ENCODE measurements around the gene FGF7. TPM values are rescaled to one million over a fixed set of nuclear protein-coding genes. Genes with fewer than 3 reads are reported as not detected.

FGF7 gene, protein sequence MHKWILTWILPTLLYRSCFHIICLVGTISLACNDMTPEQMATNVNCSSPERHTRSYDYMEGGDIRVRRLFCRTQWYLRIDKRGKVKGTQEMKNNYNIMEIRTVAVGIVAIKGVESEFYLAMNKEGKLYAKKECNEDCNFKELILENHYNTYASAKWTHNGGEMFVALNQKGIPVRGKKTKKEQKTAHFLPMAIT
- not detected in 2 replicates for total RNA-seq (2021)
- long read RNA-seq: 0 reads

DNA sequence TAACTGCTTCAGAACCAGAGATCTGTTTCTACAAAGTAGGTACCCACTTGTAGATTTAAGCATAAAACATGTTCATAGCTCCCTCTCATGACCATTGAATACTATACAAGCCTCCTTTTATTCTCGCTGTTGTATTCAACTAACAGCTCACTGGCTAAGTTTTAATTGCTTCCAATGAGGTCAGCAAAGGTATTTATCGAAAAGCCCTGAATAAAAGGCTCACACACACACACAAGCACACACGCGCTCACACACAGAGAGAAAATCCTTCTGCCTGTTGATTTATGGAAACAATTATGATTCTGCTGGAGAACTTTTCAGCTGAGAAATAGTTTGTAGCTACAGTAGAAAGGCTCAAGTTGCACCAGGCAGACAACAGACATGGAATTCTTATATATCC, at the start of gene FGF7:
Gene FGF7 (plus strand): TSS at position 222 of the 400 bp plus-strand sequence. CDS start 1,056 bp downstream, outside the sequence.
- H3K9ac ChIP-seq (ENCODE audit: extremely low read depth, insufficient read length, low read length): no peak within 1 kb of the TSS
- TF ChIP-seq, protein P1, sequence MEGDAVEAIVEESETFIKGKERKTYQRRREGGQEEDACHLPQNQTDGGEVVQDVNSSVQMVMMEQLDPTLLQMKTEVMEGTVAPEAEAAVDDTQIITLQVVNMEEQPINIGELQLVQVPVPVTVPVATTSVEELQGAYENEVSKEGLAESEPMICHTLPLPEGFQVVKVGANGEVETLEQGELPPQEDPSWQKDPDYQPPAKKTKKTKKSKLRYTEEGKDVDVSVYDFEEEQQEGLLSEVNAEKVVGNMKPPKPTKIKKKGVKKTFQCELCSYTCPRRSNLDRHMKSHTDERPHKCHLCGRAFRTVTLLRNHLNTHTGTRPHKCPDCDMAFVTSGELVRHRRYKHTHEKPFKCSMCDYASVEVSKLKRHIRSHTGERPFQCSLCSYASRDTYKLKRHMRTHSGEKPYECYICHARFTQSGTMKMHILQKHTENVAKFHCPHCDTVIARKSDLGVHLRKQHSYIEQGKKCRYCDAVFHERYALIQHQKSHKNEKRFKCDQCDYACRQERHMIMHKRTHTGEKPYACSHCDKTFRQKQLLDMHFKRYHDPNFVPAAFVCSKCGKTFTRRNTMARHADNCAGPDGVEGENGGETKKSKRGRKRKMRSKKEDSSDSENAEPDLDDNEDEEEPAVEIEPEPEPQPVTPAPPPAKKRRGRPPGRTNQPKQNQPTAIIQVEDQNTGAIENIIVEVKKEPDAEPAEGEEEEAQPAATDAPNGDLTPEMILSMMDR (conservative IDR thresholded peaks at IDR 0.05): no peak; the same call in 2 of the 3 replicates
- no peak within 1 kb of the TSS for H3K23ac ChIP-seq (ENCODE audit: insufficient read length, low read depth, low read length)
- no peak within 1 kb of the TSS for H3K4me3 Mint-ChIP-seq
- no peaks in the 10 kb centered on the region; the same call in 1 of the 2 replicates for H3K4me1 ChIP-seq (ENCODE audit: insufficient read depth, low read length)
- H3K27ac ChIP-seq (ENCODE audit: insufficient read length, low read depth, low read length): no peak within 1 kb of the TSS
- H3K27me3 Mint-ChIP-seq (ENCODE audit: low read depth): no peaks in the 10 kb centered on the region
- H2BK120ac ChIP-seq (ENCODE audit: low read depth, low read length, poor library complexity, severe bottlenecking): no peak within 1 kb of the TSS
- H2BK20ac ChIP-seq (ENCODE audit: low read depth, low read length, poor library complexity, severe bottlenecking): no peak within 1 kb of the TSS
- no peaks in the 10 kb centered on the region for H3K23me2 ChIP-seq (ENCODE audit: insufficient read length, low read depth, low read length, poor library complexity, severe bottlenecking)
- H3K79me1 ChIP-seq (ENCODE audit: insufficient read depth, low read depth, low read length, poor library complexity, severe bottlenecking): no peaks in the 10 kb centered on the region
- no peak within 1 kb of the TSS for H2BK5ac ChIP-seq (ENCODE audit: insufficient read length, low read length)
- no peaks in the 10 kb centered on the region for H3K9me3 ChIP-seq (ENCODE audit: control insufficient read depth, low read depth, low read length)
- H3K4me1 Mint-ChIP-seq: peaks cover 3 to 5% of the 10 kb centered on the region in 2 experiments; a peak in 3 of 4 replicates
- no peaks in the 10 kb centered on the region for H3K9me3 Mint-ChIP-seq
- no peak within 1 kb of the TSS for H3K56ac ChIP-seq (ENCODE audit: insufficient read length, low read depth, low read length)
- no peaks in the 10 kb centered on the region for H3K79me2 ChIP-seq (ENCODE audit: insufficient read depth, low read length)
- H4K20me1 ChIP-seq (ENCODE audit: control insufficient read depth, insufficient read depth, insufficient read length): no peaks in the 10 kb centered on the region
- H4K5ac ChIP-seq (ENCODE audit: insufficient read length, low read depth, low read length): no peak within 1 kb of the TSS
- H3K14ac ChIP-seq (ENCODE audit: insufficient read depth, low read length): no peak within 1 kb of the TSS
- H2AFZ ChIP-seq (ENCODE audit: low read length): no peak within 1 kb of the TSS
- no CpG with 5 or more reads among the region's 4 CpGs for WGBS (ENCODE audit: extremely low coverage, insufficient read length, low lambda C conversion rate)
- no peak within 1 kb of the TSS for H2AK5ac ChIP-seq (ENCODE audit: insufficient read length, low read length)
- H3K27ac Mint-ChIP-seq: no peak within 1 kb of the TSS
- DNase-seq: no peak
- H4K8ac ChIP-seq (replicated peaks; ENCODE audit: insufficient read length, low read depth, low read length): no peak within 1 kb of the TSS
- no peak within 1 kb of the TSS for H3K4me2 ChIP-seq (ENCODE audit: insufficient read depth, insufficient read length, low read length)
- no peak within 1 kb of the TSS for H4K91ac ChIP-seq (ENCODE audit: insufficient read length, low read depth, low read length)
- H2BK15ac ChIP-seq (ENCODE audit: low read depth, low read length): no peak within 1 kb of the TSS
- no peaks in the 10 kb centered on the region for H3K36me3 Mint-ChIP-seq (ENCODE audit: insufficient read depth in 1 of 3, low read depth in 3 of 3)
- H3K18ac ChIP-seq (ENCODE audit: insufficient read length, low read depth, low read length): no peak within 1 kb of the TSS
- no peaks in the 10 kb centered on the region for H3K27me3 ChIP-seq (ENCODE audit: insufficient read depth, low read length)
- no peak within 1 kb of the TSS for H3K4ac ChIP-seq (ENCODE audit: low read depth, low read length)
- H3T11ph ChIP-seq (ENCODE audit: low read length): no peak within 1 kb of the TSS
- no peak within 1 kb of the TSS for H2BK12ac ChIP-seq (ENCODE audit: insufficient read length, low read depth, low read length)
